HG03354 (cell line): ENCODE results near the gene CYGB.

Source experiments
- ATAC-seq: cut with Tn5 transposase; IDR thresholded peaks from one replicate; pipeline ENCODE4 v1.9.1; 2021; ENCODE audit warnings: mild to moderate bottlenecking; ENCODE audit not compliant: unreplicated experiment, poor library complexity, severe bottlenecking

The CYGB gene

DNA sequence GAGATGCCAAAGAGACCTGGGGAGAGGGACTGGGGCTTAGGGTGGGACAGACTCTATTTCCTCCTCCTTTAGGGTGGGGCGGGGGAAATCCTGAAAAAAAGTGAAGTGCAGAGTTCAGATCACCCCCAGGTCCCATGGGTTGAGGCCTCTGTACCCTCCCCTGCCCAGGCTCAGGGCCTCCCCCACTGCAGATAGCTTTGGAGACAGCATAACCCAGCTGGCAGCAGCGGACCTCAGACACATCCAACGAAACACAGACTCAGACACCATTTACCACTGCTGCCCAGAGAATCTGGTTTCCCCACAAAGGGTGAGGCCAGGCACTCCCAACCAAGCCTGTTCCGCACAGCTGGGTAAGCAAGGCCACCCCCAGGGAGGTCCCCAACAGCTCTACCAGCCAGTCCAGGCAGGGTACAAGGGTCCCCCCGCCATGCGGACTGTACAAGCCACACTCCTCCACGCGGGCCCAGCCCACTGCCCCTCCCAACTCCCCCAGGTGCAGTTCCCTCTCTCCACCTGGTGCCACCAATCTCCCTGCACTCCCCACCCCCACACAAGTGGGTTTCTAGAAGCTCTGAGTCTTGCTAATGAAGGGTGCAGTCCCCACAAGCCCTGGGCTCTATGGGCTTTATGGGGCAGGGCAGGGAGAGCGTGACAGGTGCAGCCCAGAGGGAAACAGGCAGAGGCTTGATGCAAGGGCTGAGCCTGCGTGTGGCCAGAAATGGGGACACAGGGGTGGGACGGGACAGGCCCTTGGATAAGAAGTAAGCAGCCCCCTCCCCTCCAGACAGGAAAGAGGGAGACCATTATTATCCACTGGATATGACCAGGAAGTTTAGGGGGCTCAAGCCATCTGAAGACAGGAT is 45.2 kb downstream of the CYGB start:
- ATAC-seq, result peak; percentile 43

DNA sequence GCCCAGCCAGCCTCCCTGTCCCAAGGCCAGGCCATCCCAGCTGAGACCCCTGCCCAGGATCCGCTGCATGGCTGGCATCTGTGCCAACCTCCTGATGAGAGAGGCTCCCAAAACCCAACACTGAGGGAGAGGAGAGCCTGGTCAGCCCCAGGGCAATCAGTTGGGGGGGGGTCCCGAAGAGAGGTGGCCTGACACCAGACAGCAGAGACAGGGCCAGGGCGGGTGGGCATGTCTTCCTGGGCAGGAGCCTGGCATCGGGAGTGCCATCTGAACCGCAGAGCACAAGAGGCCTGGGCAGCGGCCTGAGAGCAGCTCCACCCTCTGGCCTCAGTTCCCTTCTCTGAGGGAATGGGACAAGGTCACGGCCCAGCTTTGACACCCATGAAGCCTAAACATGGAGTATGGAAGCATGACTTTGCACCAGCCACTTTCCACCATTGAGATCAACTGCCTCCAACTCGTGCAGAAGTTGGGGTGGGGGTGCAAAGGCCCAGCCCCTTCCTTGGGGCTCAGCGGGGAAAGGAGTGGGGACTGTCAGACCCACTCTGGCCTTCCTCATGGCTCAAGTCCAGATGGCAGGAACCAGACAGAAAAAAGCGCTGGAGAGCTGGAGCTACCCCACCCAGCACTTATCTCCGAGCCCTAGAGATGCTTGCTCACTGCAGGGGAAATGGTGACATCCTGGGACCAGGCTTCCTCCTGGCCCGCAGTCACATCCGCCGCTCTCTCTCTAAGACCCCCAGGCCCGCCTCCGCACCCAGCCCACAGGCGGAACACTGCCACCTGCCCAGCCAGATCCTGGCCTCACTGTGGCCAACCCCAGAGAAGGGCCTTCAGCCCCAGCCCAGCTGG is 46.0 kb downstream of the CYGB start:
- ATAC-seq, result peak; percentile 28

DNA sequence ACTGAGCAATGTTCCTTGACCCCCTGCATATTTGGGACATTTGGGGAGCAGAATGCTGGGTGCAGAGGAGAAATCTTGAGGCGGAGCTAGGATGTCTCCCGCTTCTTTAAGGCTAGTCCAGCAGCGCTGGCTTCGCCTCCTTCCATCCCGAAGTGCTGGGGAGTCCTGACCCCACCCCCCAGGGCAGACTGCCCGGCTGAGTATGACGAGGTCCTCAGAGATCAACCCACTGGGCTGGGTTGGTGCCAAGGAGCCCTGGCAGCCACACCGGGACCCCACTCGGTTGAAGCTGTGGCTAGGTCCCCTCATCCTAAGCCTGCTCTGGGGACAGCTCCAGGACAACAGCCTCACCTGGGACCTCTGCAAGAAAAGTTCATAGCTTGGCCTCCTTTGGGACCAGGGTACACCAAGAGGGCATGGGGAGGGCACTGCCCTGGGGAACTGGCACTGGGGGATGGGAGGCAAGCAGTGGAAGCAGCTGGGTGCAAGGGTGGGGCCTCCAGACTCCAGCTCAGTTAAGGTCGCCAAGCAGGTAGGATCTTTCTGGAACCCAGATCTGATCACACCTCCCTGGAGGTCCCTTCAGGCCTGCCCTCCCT is 47.3 kb downstream of the CYGB start:
- no peak for ATAC-seq

DNA sequence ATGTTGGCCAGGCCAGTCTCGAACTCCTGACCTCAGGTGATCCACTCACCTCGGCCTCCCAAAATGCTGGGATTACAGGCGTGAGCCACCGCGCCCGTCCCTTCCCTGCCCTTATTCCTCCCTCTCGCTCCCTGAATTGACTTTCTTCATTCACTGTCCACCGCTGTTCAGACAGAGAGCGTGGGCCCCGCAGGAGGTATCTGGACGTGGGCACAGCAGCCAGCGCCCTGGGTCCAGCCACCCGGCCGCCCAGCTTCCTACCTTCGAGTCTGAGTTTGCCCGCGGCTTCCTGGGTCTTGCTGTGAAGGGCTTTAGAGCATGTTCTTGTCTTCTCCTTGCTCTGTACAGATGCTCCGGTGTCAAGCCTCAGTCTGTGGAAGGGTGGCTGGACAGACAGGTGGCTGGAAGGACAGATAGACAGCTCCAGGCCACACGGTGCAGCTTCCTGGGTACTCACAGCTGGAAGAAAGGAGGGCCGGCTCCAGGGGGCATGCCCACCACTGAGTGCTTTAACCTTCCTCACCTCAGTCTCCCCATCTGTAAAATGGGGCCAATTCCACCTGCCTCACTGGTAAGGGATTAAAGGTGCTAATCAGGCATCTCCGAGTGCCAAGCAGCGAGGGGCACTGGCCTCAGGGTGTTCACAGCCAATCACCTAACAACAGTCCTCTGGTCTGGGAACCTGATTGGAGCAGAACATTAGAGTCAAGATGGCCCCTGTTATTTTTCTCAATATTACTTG is 49.9 kb downstream of the CYGB start:
- no peak for ATAC-seq

DNA sequence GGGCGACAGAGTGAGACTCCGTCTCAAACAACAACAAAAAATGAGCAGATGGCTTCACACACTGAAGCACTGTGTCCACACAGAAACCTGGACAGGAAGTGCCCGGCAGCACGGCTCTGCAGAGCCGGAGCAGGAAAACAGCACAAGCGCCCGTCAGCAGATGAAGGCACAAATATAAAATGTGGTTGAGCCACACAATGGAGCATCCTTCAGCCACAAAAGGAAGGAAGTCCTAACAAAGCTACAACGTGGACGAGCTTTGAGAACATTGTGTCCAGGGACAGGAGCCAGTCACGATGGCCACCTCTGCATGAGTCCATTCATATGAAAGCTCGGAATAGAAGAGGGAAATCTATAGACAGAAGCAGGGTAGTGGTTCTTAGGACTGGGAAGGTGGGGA is 51.9 kb downstream of the CYGB start:
- no peak for ATAC-seq

DNA sequence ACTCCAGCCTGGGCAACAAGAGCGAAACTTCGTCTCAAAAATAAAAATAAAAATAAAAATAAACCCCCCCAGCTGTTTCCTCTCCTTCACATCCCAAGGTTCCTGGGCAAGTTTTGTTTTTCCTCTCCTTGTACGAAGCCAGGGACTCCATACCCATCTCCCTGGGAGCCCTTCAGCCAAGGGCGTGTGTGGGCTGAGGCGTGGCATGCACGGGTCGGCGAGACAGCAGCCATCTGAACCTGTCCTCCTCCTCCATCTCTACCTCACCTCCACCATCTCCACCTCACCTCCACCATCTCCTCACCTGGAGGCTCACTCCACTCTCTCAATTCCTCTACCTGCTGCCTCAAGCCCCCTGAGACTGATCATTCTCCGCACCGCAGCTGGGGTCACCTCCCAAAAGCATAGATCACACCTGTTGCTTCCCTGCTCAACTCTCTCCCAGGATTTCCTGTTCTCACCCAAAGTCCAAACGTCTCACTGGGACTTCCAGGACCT is 53.2 kb downstream of the CYGB start:
- ATAC-seq, result no peak

DNA sequence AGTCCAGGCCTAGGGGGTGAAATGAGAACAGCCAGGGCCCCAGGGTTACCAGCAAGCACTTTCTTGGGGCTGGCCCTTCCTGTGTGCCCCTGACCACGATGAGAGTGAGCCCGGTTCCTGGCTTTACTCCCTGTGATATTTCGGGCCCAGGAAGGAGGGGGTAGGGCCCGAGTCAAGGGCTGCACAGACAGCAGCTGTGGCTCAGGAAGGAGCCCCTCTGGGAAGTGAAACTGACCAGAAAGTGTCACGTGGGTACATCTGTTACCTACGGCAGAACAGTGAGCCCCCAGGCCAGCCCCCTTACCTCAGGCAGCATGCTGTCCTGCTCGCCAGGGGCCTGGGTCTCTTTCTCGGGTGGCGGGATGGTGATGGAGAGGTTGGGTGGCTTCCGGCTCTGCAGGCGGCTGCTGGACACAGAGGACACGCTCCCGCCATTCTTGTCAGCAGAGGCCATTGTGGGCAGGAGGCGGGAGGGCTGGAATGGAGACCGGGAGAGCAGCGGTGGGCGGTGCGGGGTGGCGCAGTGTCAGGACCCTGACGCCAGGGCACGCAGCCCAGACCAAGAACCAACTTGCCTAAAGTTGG is 56.3 kb downstream of the CYGB start:
- peak; percentile 69 for ATAC-seq

DNA sequence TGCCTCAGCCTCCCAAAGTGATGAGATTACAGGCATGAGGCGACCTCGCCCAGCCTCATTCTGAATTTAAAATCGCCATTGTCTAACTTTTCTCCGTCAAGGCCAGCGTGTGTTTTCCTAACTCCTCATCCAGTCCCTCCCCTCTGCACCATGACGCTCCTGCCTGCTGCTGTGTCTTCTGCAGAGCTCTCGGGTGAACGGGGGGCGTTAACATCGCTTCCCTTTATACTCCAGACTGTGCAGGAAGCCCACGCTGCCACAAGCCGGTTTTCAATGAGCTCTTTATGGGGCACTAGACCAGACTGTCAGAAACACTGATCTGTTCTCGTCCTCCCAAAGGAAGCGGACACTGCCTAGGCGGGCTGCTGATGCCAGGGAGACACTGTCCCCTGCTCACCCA is 56.9 kb downstream of the CYGB start:
- ATAC-seq, result peak; percentile 11

DNA sequence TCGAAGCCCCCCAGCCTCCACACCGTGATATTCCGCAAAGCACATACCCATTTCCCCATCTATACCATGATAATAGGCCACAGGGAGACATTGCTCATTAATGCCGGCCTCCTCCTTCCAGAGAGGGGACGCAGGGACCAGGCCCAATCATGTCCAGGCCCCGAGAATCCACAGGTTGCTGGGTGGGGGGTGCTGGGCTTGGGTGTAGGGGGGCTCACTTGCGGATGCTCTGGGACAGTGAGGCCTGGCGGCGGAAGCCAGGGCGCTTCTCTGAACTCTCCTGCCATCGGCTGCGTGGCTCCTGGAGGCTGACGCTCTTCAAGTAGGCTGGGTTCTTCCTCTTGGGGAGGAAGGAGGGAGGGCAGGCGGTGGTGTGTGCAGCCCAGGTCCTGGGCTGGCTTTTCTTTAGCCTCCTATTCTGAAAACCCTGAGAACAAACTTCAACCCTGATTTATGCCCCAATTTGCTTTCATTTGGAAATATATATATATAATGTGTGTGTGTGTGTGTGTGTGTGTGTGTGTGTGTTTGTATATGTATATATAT is 57.9 kb downstream of the CYGB start:
- no peak for ATAC-seq

DNA sequence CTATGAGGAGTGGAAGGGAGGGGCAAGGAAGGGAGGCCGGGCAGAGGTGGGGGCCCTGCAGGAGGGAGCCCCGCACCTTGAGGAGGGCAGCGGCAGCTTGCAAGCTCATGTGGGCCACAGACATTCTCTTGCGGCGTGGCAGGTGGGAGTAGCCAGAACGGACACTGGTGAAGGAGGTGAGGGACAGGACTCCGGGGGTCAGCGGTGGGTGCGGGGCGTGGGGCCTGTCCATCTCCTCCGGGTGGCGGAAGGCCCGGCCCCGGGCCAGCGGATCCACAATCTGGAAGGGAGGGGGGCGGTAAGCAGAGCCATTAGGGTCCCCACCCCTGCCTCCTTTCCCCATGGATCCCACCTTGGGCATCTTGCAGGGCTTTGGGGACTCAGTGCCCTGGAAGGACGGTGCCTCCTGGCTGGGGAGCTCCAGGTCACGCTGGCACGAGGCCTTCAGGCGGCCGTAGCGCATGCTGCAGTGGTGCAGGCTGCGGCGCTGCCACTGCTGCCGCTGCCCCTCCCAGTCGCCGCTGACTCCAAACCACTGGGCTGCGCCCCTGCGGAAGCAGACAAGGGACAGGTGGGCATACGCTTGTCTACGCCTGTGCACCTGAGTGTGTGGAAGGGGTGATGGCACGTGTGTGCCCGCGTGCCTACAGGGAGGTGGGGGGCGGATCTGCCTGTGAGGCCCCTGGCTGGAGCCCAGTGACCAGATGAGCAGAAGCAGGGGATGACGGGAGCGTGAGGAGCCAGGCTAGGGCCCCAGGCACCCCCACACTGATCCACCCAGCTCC is 58.6 kb downstream of the CYGB start:
- no peak for ATAC-seq

DNA sequence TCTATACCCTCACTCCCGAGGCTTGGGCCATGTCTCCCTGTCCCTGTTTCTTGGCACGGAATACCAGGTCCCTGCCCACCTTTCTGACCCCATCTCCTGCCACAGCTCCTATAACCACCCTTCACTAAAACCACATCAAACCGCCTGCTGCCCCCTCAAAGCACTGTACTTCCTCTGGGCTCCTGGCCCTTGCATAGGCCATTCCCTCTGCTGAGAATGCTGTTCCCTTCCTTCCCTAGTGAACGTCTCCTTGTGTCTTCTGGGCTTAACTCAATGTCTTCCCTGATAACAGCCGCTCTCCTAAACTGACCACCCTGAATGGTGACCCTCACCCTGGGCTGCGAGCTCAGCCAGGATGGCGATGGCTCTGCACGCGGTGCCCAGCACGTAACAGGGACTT is 59.4 kb downstream of the CYGB start:
- no peak for ATAC-seq

DNA sequence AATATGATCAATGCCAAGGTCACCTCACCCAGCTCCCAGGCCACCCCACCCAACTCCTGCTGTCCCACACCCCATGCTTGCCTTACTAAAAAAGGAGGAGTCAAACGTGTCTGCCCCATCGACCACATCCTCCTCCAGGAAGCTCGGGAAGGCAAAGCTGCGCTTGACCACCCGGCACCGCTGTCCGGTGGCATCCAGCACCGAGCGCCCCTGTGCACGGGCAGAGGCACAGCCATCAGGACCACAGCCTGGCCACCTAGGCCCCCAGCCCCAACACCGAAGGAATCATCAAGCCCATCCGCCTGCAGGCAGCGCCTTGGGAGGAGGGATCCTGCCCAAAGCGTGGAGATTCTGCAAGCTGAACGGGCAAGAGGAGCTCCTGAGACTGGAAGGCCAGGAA is 59.9 kb downstream of the CYGB start:
- no peak for ATAC-seq
